Tibial nerve (tissue), 4 donors: Measurements from ENCODE around the gene SORCS2.

Source experiments
- EP300 ChIP-seq, 2 donors: sonication (generic); formaldehyde crosslinking; IDR thresholded peaks; one replicate each; pipeline ENCODE4 v1.6.1; 2017; ENCODE audit warnings: antibody characterized with exemption in 2 of 2, mild to moderate bottlenecking in 1 of 2
- POLR2A ChIP-seq, 2 donors: fragments of 450-650 bp; IDR thresholded peaks; one replicate each; pipeline ENCODE4 v1.6.1; 2017; ENCODE audit warnings: antibody characterized with exemption in 2 of 2, mild to moderate bottlenecking in 2 of 2, moderate library complexity in 2 of 2
- TF ChIP-seq, protein P1 (sequence below), 5 experiments: fragments of 200-600 bp in 3 of 5; fragments of 450-650 bp in 2 of 5; sonication (generic) in 3 of 5; IDR thresholded peaks; one replicate each; pipeline ENCODE4 v1.5.1; 2016 to 2019; ENCODE audit warnings: antibody characterized with exemption in 5 of 5, mild to moderate bottlenecking in 3 of 5, moderate library complexity in 2 of 5

DNA sequence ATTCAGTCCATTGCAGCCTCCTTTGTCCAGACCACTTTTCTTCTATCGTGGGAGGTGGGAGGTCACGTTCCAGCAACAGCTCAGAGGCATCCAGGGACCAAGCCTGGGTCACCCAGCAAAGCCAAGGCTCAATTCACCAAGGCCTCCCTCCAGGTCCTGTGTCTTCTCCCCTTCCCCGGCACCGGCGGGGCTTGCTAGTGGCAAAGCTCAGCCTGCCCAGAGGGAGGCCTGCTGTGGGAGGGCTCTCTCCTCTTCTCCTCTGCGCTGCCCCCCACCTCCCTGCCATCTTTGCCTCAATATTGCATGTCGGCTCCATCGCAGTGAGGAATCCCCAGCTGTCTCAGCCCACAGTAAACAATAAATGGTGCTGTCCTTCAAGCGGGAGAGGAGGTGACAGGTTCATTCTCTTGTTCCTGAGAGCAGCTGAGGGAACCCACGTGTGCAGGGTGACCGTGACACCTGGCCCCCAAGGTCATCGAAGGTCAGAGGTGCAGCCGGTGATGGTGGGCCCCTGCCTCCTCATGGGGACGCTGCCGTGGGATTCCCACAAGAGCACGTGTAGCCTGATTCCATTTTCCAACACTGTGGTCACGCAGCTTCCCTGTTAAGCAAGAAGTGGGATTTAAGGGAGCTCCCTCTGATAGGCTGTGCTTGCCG, 353.9 kb downstream of the SORCS2 start:
- TF ChIP-seq, protein P1, sequence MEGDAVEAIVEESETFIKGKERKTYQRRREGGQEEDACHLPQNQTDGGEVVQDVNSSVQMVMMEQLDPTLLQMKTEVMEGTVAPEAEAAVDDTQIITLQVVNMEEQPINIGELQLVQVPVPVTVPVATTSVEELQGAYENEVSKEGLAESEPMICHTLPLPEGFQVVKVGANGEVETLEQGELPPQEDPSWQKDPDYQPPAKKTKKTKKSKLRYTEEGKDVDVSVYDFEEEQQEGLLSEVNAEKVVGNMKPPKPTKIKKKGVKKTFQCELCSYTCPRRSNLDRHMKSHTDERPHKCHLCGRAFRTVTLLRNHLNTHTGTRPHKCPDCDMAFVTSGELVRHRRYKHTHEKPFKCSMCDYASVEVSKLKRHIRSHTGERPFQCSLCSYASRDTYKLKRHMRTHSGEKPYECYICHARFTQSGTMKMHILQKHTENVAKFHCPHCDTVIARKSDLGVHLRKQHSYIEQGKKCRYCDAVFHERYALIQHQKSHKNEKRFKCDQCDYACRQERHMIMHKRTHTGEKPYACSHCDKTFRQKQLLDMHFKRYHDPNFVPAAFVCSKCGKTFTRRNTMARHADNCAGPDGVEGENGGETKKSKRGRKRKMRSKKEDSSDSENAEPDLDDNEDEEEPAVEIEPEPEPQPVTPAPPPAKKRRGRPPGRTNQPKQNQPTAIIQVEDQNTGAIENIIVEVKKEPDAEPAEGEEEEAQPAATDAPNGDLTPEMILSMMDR (IDR thresholded peaks at IDR 0.05), result no peak
- TF ChIP-seq POLR2A (IDR thresholded peaks at IDR 0.05) (no peak), EP300 (IDR thresholded peaks at IDR 0.05) (no peak)
